GM12878 (cell line): ENCODE data around the gene DLD. TPM values are rescaled to one million over a fixed set of nuclear protein-coding genes. Genes with fewer than 3 reads are reported as not detected.

ENCODE experiments used
- ATAC-seq: fragments of 200-7000 bp; cut with Tn5 transposase; 3 replicates; pipeline ENCODE4 v1.9.1; 2020; ENCODE audit warnings: mild to moderate bottlenecking, moderate library complexity
- BruUV-seq: library from RNA; stranded (reverse); fragments of 400-500 nt; replicated peaks from 2 replicates; lab custom pipeline; 2021; lab: Mats Ljungman, UMichigan
- CTCF ChIA-PET: fragments of 300-600 bp; sonication (Branson Sonifier 250); formaldehyde crosslinking; extraction: SDS; loops from one replicate; lab custom pipeline; 2021; ENCODE audit warnings: inconsistent platforms; lab: Yijun Ruan, JAX
- POLR2A ChIA-PET: fragments of 350-600 bp; formaldehyde crosslinking; extraction: SDS; loops from one replicate; lab custom pipeline; 2021; ENCODE audit warnings: inconsistent platforms; lab: Charles Lee
- RAD21 ChIA-PET: fragments of 300-600 bp; sonication (Branson Sonifier 250); formaldehyde crosslinking; loops from one replicate; lab custom pipeline; 2023; ENCODE audit warnings: antibody characterized with exemption; ENCODE audit not compliant: unreplicated experiment; lab: Charles Lee
- SMC1A ChIA-PET: fragments of 300-600 bp; sonication (Branson Sonifier 250); formaldehyde crosslinking; loops from one replicate; lab custom pipeline; 2023; ENCODE audit not compliant: unreplicated experiment, uncharacterized antibody; lab: Charles Lee
- DNase-seq: peaks from one replicate; pipeline ENCODE4 v3.0.0-alpha.2; 2011; ENCODE audit warnings: low read depth, low spot score
- FAIRE-seq: peaks from 3 replicates; lab custom pipeline; 2011; peaks lifted over from hg19 to GRCh38; lab: Jason Lieb, UNC
- H2AFZ ChIP-seq: 2 replicates; pipeline ENCODE4 v1.6.0; 2011; ENCODE audit warnings: low read depth, low read length, control low read depth; ENCODE audit not compliant: control insufficient read depth
- H3K27ac ChIP-seq: 2 replicates; pipeline ENCODE4 v1.5.1; 2011; ENCODE audit warnings: control low read depth; ENCODE audit not compliant: control insufficient read depth, insufficient read depth
- H3K27me3 ChIP-seq, 2 experiments: replicated peaks in 1 of 2; 2 replicates each; pipeline versions ENCODE4 v1.6.0 to v1.6.1; 2011; ENCODE audit warnings: low read length in 1 of 2; ENCODE audit not compliant: control insufficient read depth in 2 of 2, insufficient read depth in 2 of 2
- H3K36me3 ChIP-seq, 2 experiments: 2 replicates each; pipeline ENCODE4 v1.5.1; 2011; ENCODE audit warnings: low read length in 1 of 2; ENCODE audit not compliant: control insufficient read depth in 2 of 2, insufficient read depth in 2 of 2
- H3K4me1 ChIP-seq: 2 replicates; pipeline ENCODE4 v1.6.1; 2011; ENCODE audit warnings: mild to moderate bottlenecking, low read length, moderate library complexity, mixed read lengths; ENCODE audit not compliant: control insufficient read depth, insufficient read depth
- H3K4me2 ChIP-seq: 2 replicates; pipeline ENCODE4 v1.6.0; 2011; ENCODE audit warnings: control low read depth; ENCODE audit not compliant: control insufficient read depth, insufficient read depth
- H3K4me3 ChIP-seq: fragments of 200-600 bp; sonication (generic); 2 replicates; pipeline ENCODE4 v1.5.1; 2016
- H3K79me2 ChIP-seq: 2 replicates; pipeline ENCODE4 v1.6.0; 2011; ENCODE audit warnings: low read length; ENCODE audit not compliant: control insufficient read depth, insufficient read depth
- H3K9ac ChIP-seq: 2 replicates; pipeline ENCODE4 v1.8.0; 2011; ENCODE audit warnings: low read length, control low read depth, mixed read lengths; ENCODE audit not compliant: control insufficient read depth, insufficient read depth
- H3K9me3 ChIP-seq: replicated peaks from 3 replicates; pipeline ENCODE4 v1.5.1; 2011; ENCODE audit warnings: mild to moderate bottlenecking, low read length; ENCODE audit not compliant: control insufficient read depth, insufficient read depth
- H4K20me1 ChIP-seq: 2 replicates; pipeline ENCODE4 v1.6.0; 2011; ENCODE audit not compliant: control insufficient read depth, insufficient read depth
- CBFB ChIP-seq: IDR thresholded peaks from 2 replicates; pipeline ENCODE4 v1.6.1; 2016; ENCODE audit warnings: antibody characterized with exemption, low read depth
- CEBPB ChIP-seq, 2 experiments: fragments of 150-350 bp in 1 of 2; IDR thresholded peaks; 2 replicates each; pipeline ENCODE4 v1.6.1; 2012 to 2014; ENCODE audit warnings: low read depth in 2 of 2, low read length in 2 of 2, borderline replicate concordance in 1 of 2, inconsistent platforms in 1 of 2
- ETV6 ChIP-seq, 2 experiments: fragments of 450-650 bp in 1 of 2; IDR thresholded peaks in 1 of 2; conservative IDR thresholded peaks in 1 of 2; 2 replicates each; pipeline ENCODE4 v1.6.1; 2014; ENCODE audit warnings: antibody characterized with exemption in 1 of 2, borderline replicate concordance in 1 of 2, low read depth in 1 of 2, mild to moderate bottlenecking in 1 of 2, moderate library complexity in 1 of 2
- IKZF1 ChIP-seq: fragments of 450-650 bp; conservative IDR thresholded peaks from 2 replicates; pipeline ENCODE4 v1.6.1; 2017; ENCODE audit warnings: antibody characterized with exemption, mild to moderate bottlenecking
- IRF4 ChIP-seq: IDR thresholded peaks from 2 replicates; pipeline ENCODE4 v1.6.1; 2011; ENCODE audit warnings: low read depth, low read length
- JUND ChIP-seq: IDR thresholded peaks from 2 replicates; pipeline ENCODE4 v1.6.1; 2012; ENCODE audit warnings: low read depth, mild to moderate bottlenecking, low read length, improper control_type of control experiment, moderate library complexity
- POLR2A ChIP-seq: IDR thresholded peaks from 2 replicates; pipeline ENCODE4 v1.6.1; 2011; ENCODE audit warnings: low read depth, mild to moderate bottlenecking, low read length
- POU2F2 ChIP-seq: IDR thresholded peaks from 3 replicates; pipeline ENCODE4 v1.6.1; 2011; ENCODE audit warnings: low read depth, mild to moderate bottlenecking, low read length, borderline replicate concordance
- RAD51 ChIP-seq: fragments of 450-650 bp; IDR thresholded peaks from 2 replicates; pipeline ENCODE4 v1.6.1; 2016; ENCODE audit warnings: moderate library complexity, mild to moderate bottlenecking, inconsistent platforms
- RCOR1 ChIP-seq: conservative IDR thresholded peaks from 2 replicates; pipeline ENCODE4 v1.6.1; 2012; ENCODE audit warnings: low read depth, low read length, improper control_type of control experiment
- SMAD1 ChIP-seq: fragments of 450-650 bp; IDR thresholded peaks from 2 replicates; pipeline ENCODE4 v1.6.1; 2018; ENCODE audit warnings: mild to moderate bottlenecking, low read depth; ENCODE audit not compliant: partially characterized antibody
- TCF3 ChIP-seq: IDR thresholded peaks from 2 replicates; pipeline ENCODE4 v1.6.1; 2012; ENCODE audit warnings: low read depth, mild to moderate bottlenecking, low read length, borderline replicate concordance; ENCODE audit not compliant: insufficient read depth
- TCF7 ChIP-seq: IDR thresholded peaks from 2 replicates; pipeline ENCODE4 v1.6.1; 2014; ENCODE audit warnings: antibody characterized with exemption, borderline replicate concordance
- USF2 ChIP-seq: IDR thresholded peaks from 2 replicates; pipeline ENCODE4 v1.6.1; 2011; ENCODE audit warnings: low read depth, low read length, improper control_type of control experiment, borderline replicate concordance
- ZNF217 ChIP-seq: fragments of 450-650 bp; IDR thresholded peaks from 2 replicates; pipeline ENCODE4 v1.6.1; 2017; ENCODE audit warnings: antibody characterized with exemption, mild to moderate bottlenecking
- ZNF592 ChIP-seq: fragments of 450-650 bp; IDR thresholded peaks from 2 replicates; pipeline ENCODE4 v1.6.1; 2017; ENCODE audit warnings: mild to moderate bottlenecking, moderate library complexity
- WGBS: methylation state at CpG from one replicate; pipeline ENCODE4 v1.1.6; 2016; ENCODE audit warnings: low lambda C conversion rate; ENCODE audit not compliant: insufficient replicate concordance, insufficient coverage; ENCODE audit errors: missing lambda C conversion rate; 5-methylcytosine and 5-hydroxymethylcytosine counted together
- in situ Hi-C: fragments of 300-500 bp; cut with MboI; formaldehyde crosslinking; loops from 9 replicates; pipeline ENCODE4 v1.14.3; 2018; ENCODE audit warnings: mixed read lengths
- intact Hi-C: fragments of 100-400 bp; cut with micrococcal nuclease; formaldehyde crosslinking; loops from one replicate; pipeline ENCODE4 v1.14.2; 2022; ENCODE audit not compliant: unreplicated experiment
- polyA plus RNA-seq, 11 experiments: library from polyadenylated mRNA; depleted of rRNA in 4 of 11; unstranded in 6 of 11; stranded (reverse) in 5 of 11; fragments of >200 nt; fragmentation: Nextera tagmentation in 4 of 11; fragmentation: Illumina TruSeq in 1 of 11; extraction: Ambion mirVana in 4 of 11; extraction: Trizol in 1 of 11; gene quantifications; 1 replicate in 1 of 11; 2 replicates in 10 of 11; pipeline versions ENCODE4 v1.2.1 to v1.2.3, GENCODE V29; 2011 to 2016; ENCODE audit warnings: inconsistent platforms in 2 of 11, missing spikeins in 2 of 11, low read depth in 1 of 11
- total RNA-seq, 4 experiments: library from RNA; depleted of rRNA in 3 of 4; stranded (reverse); fragments of >200 nt in 3 of 4; fragmentation: Illumina TruSeq in 1 of 4; extraction: Trizol in 1 of 4; gene quantifications; 2 replicates each; pipeline versions ENCODE4 v1.2.1 to v1.2.3, GENCODE V29; 2013 to 2021
- TF ChIP-seq, protein P1 (sequence below): IDR thresholded peaks from 2 replicates; pipeline ENCODE4 v1.6.1; 2011; ENCODE audit warnings: borderline replicate concordance, low read depth, mild to moderate bottlenecking, moderate library complexity, mixed read lengths, low read length; ENCODE audit not compliant: insufficient read depth; ENCODE audit errors: extremely low read length

The DLD gene
- total and polyA plus RNA-seq, 10 of the 15 experiments (the other 5 are each of a cell fraction or from before 2014, with no cell fraction given), result 62.7 to 314 (median 161) TPM

DNA sequence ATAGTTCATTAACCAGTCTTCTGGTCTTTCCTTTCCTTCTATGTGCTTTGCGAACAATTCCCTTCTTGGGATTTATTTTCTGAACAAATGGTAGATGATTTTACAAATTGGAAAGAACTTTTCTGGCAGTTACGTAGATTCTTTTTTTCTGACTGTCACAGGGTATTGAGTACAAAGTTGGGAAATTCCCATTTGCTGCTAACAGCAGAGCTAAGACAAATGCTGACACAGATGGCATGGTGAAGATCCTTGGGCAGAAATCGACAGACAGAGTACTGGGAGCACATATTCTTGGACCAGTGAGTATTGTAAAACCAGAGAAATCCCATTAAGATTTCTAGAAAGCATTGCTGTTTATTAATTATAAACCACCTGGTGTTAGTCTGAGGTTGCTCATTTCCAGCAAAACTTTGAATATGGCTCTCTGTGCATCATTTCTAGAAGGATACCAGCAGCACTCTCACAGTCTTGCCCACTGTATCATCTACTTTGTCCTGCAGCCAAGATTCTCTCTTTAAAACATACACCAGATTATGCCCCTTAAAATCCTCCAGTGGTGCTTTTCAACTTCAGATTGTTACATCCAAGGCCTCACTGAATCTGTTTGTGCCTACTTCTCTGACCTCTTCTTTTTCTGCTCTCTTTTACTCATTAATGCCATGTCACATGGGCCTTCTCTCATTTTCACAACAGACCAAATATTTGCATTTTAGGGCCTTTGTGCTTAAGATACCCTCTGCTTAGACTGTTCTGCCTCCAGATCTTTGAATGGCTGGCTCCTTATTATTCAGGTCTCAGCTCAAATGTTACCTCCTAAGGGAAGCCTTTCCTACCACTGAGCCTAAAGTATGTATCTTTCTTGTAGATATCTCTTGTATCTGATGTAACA, 27.0 kb downstream of the DLD start:
- ChIA-PET RAD21 (interaction anchor here (0.9 to 1.7 kb wide), 3 partner anchors 18 to 27 kb away, joined by 3 read pairs; partner anchors contain the start of gene DLD), CTCF (interaction anchor here (0.5 to 2.0 kb wide), 4 partner anchors 13 to 228 kb away, joined by 3 to 4 read pairs (median 3); no protein-coding TSS in a partner anchor), SMC1A (interaction anchor here (0.8 to 2.6 kb wide), 10 partner anchors 9 to 228 kb away, joined by 3 to 11 read pairs (median 5); no protein-coding TSS in a partner anchor), POLR2A (interaction anchor here (1.3 kb wide), 2 partner anchors 27 to 749 kb away, joined by 3 read pairs; partner anchors contain the start of genes DLD and HBP1)
- H3K4me3 ChIP-seq, result no peak overlapping the region
- H3K9ac ChIP-seq, result no peak overlapping the region
- H3K4me2 ChIP-seq, result peak overlapping the region; percentile 4; the same call in 1 of the 2 replicates
- intact Hi-C loops, result no loop called here
- H4K20me1 ChIP-seq, result no peaks in the 10 kb centered on the region
- BruUV-seq, result no TSS peak
- no peaks in the 10 kb centered on the region; the same call in 2 of the 3 replicates for H3K9me3 ChIP-seq
- FAIRE-seq (no peak), ATAC-seq (peak; percentile 85), DNase-seq (no peak)
- no peak overlapping the region for H2AFZ ChIP-seq
- H3K36me3 ChIP-seq, result peaks cover 6 to 19% of the 10 kb centered on the region in 2 experiments
- H3K27me3 ChIP-seq, result no peaks in the 10 kb centered on the region
- WGBS, result 34% methylated on average over 3 of the region's 3 CpGs
- peak overlapping the region; percentile 15; the same call in 1 of the 2 replicates for H3K27ac ChIP-seq
- peaks cover 3% of the 10 kb centered on the region for H3K79me2 ChIP-seq
- in situ Hi-C loops, result no loop called here
- H3K4me1 ChIP-seq, result peaks cover 13% of the 10 kb centered on the region
- TF ChIP-seq POU2F2 (peak; percentile 18; the same call in 1 of the 3 replicates), ETV6 (conservative IDR thresholded peaks at IDR 0.05 in 1 of 2, IDR thresholded peaks at IDR 0.05 in 1 of 2; ENCODE audit: borderline replicate concordance in 1 of 2, low read depth in 1 of 2) (no peak), USF2 (peak; percentile 15; the same call in 1 of the 2 replicates), IKZF1 (no peak), RAD51 (peak; percentile 60), CBFB (no peak), JUND (no peak), SMAD1 (no peak), TCF3 (0 out of 2 replicates have a peak, but pooled peaks have one; percentile 28), IRF4 (no peak), POLR2A (no peak), RCOR1 (no peak), CEBPB (IDR thresholded peaks at IDR 0.05; ENCODE audit: borderline replicate concordance in 1 of 2, low read depth in 2 of 2, low read length in 2 of 2) (no peak), TCF7 (no peak), ZNF217 (no peak), ZNF592 (no peak)
- TF ChIP-seq, protein P1, sequence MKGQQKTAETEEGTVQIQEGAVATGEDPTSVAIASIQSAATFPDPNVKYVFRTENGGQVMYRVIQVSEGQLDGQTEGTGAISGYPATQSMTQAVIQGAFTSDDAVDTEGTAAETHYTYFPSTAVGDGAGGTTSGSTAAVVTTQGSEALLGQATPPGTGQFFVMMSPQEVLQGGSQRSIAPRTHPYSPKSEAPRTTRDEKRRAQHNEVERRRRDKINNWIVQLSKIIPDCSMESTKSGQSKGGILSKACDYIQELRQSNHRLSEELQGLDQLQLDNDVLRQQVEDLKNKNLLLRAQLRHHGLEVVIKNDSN, result no peak
